ENCODE measurements around the gene DSG3.
A peak's percentile ranks its signal among the peaks of the same experiment; 100 is the strongest.

The DSG3 gene

GRCh38 chr18:31420524-31420923, 27.0 kb upstream of the DSG3 start:
- TF ChIP-seq CTCF (IDR thresholded peaks at IDR 0.05) (no peak), ZFX (IDR thresholded peaks at IDR 0.05; ENCODE audit: borderline replicate concordance) (no peak)
- no peak overlapping the region for H3K27ac ChIP-seq

- no peak overlapping the region for H3K27ac ChIP-seq
- TF ChIP-seq ZFX (IDR thresholded peaks at IDR 0.05; ENCODE audit: borderline replicate concordance) (no peak), CTCF (IDR thresholded peaks at IDR 0.05) (peak; percentile 86)
Observed at GRCh38 chr18:31424383-31424988, 23.1 kb upstream of the DSG3 start.

GRCh38 chr18:31426021-31426420, 21.5 kb upstream of the DSG3 start:
- no peak for TF ChIP-seq CTCF (IDR thresholded peaks at IDR 0.05)
- no peak for TF ChIP-seq ZFX (IDR thresholded peaks at IDR 0.05; ENCODE audit: borderline replicate concordance)
- H3K27ac ChIP-seq, result no peak overlapping the region

GRCh38 chr18:31426871-31427406, 20.6 kb upstream of the DSG3 start:
- TF ChIP-seq ZFX (IDR thresholded peaks at IDR 0.05; ENCODE audit: borderline replicate concordance), result no peak
- no peak for TF ChIP-seq CTCF (IDR thresholded peaks at IDR 0.05)
- no peak overlapping the region for H3K27ac ChIP-seq

- TF ChIP-seq CTCF (IDR thresholded peaks at IDR 0.05) (no peak), ZFX (IDR thresholded peaks at IDR 0.05; ENCODE audit: borderline replicate concordance) (no peak)
Observed at GRCh38 chr18:31428211-31428610, 19.3 kb upstream of the DSG3 start.

GRCh38 chr18:31429623-31430022, 17.9 kb upstream of the DSG3 start:
- no peak overlapping the region for H3K27ac ChIP-seq
- no peak for TF ChIP-seq ZFX (IDR thresholded peaks at IDR 0.05; ENCODE audit: borderline replicate concordance)
- TF ChIP-seq CTCF (IDR thresholded peaks at IDR 0.05), result no peak

More at GRCh38 chr18:31428211-31428610, 19.3 kb upstream of the DSG3 start:
- no peak overlapping the region for H3K27ac ChIP-seq

- TF ChIP-seq CTCF (IDR thresholded peaks at IDR 0.05) (no peak), ZFX (IDR thresholded peaks at IDR 0.05; ENCODE audit: borderline replicate concordance) (no peak)
- H3K27ac ChIP-seq, result no peak overlapping the region
Observed at GRCh38 chr18:31430072-31430471, 17.5 kb upstream of the DSG3 start.

Data from 22Rv1 (cell line).